Muscle of arm (tissue), 12 donors: ENCODE results near the gene TMED4. TPM values are rescaled to one million over a fixed set of nuclear protein-coding genes. Genes with fewer than 3 reads are reported as not detected.

Source experiments
- DNase-seq: peaks from one replicate; pipeline ENCODE4 v3.0.0-alpha.2; 2013
- polyA plus RNA-seq, 12 donors: library from polyadenylated mRNA; unstranded; fragments of 120-200 nt; gene quantifications; one replicate each; pipeline ENCODE4 v1.2.1, GENCODE V29; 2013; ENCODE audit not compliant: insufficient read length in 12 of 12

The TMED4 gene
- polyA plus RNA-seq, 12 donors: 68.4 to 465 (median 91.9) TPM

- DNase-seq: no peak
Observed at GRCh38 chr7:44547536-44548231, 34.3 kb downstream of the TMED4 start.

- no peak for DNase-seq
Observed at GRCh38 chr7:44541876-44542610, 40.0 kb downstream of the TMED4 start.

GRCh38 chr7:44541028-44541869 is 40.8 kb downstream of the TMED4 start, which contains the start of gene NPC1L1:
Gene NPC1L1, minus strand, starts transcription at chr7:44541330. Its CDS starts 71 bp downstream, at chr7:44541259.
- no peak for DNase-seq

- DNase-seq: no peak
Observed at GRCh38 chr7:44540592-44541027, 41.4 kb downstream of the TMED4 start.

- DNase-seq: no peak
Observed at GRCh38 chr7:44539669-44540506, 42.1 kb downstream of the TMED4 start.

GRCh38 chr7:44538798-44539668 is 43.0 kb downstream of the TMED4 start:
- DNase-seq: no peak

GRCh38 chr7:44538093-44538797 is 43.8 kb downstream of the TMED4 start:
- no peak for DNase-seq

GRCh38 chr7:44537442-44537841 is 44.6 kb downstream of the TMED4 start:
- no peak for DNase-seq

- no peak for DNase-seq
Observed at GRCh38 chr7:44536090-44536489, 45.9 kb downstream of the TMED4 start.

GRCh38 chr7:44535348-44536064 is 46.5 kb downstream of the TMED4 start:
- DNase-seq: no peak

GRCh38 chr7:44534501-44534900 is 47.5 kb downstream of the TMED4 start:
- DNase-seq: no peak

GRCh38 chr7:44534087-44534486 is 47.9 kb downstream of the TMED4 start:
- no peak for DNase-seq

- no peak for DNase-seq
Observed at GRCh38 chr7:44533301-44534055, 48.6 kb downstream of the TMED4 start.

- no peak for DNase-seq
Observed at GRCh38 chr7:44531421-44532380, 50.3 kb downstream of the TMED4 start.

GRCh38 chr7:44530990-44531389 is 51.0 kb downstream of the TMED4 start:
- no peak for DNase-seq
